ENCODE data around the gene HOXC10. TPM values are rescaled to one million over a fixed set of nuclear protein-coding genes. Genes with fewer than 3 reads are reported as not detected.

The HOXC10 gene
- total and polyA plus RNA-seq, 10 of the 15 experiments (the other 5 are each of a cell fraction or from before 2014, with no cell fraction given): 0.59 TPM; not detected in 9

GRCh38 chr12:53985692-53985993 is 697 bp downstream of the HOXC10 start:
- ChIA-PET RAD21 (ENCODE audit: unreplicated experiment) (interaction anchor here (1.0 to 3.3 kb wide), 11 partner anchors 10 to 235 kb away, joined by 3 to 14 read pairs (median 4); partner anchors contain the start of genes HOXC8 and HOXC9), CTCF (interaction anchor here (0.5 to 5.5 kb wide), 27 partner anchors 9 to 361 kb away, joined by 3 to 54 read pairs (median 4); partner anchors contain the start of genes HOXC5, HOXC6, HOXC8 and HOXC9), POLR2A (interaction anchor here (1.2 kb wide), 1 partner anchor 10 kb away, joined by 3 read pairs; no protein-coding TSS in a partner anchor), SMC1A (ENCODE audit: uncharacterized antibody, unreplicated experiment) (interaction anchor here (1.0 to 4.5 kb wide), 5 partner anchors 10 to 221 kb away, joined by 3 to 29 read pairs (median 6); partner anchors contain the start of genes HOXC5 and HOXC9)
- 53% methylated on average over 20 of the region's 21 CpGs for WGBS (ENCODE audit: insufficient coverage, insufficient replicate concordance, low lambda C conversion rate, missing lambda C conversion rate)
- DNase-seq (ENCODE audit: low read depth, low spot score): no peak
- intact Hi-C loops (cut with micrococcal nuclease; ENCODE audit: unreplicated experiment) (loop anchor here (2.0 to 10.0 kb wide), 4 partner anchors 191 to 281 kb away; no protein-coding TSS in a partner anchor), in situ Hi-C loops (cut with MboI) (no loop called here)
- Histone ChIP-seq H3K4me1 (ENCODE audit: control insufficient read depth, insufficient read depth, low read length) (peaks cover 21% of the 10 kb centered on the region), H3K27ac (ENCODE audit: control insufficient read depth, insufficient read depth) (no peak overlapping the region), H3K27me3 (replicated peaks in 1 of 2; ENCODE audit: control insufficient read depth in 2 of 2, insufficient read depth in 2 of 2, low read length in 1 of 2) (peaks cover 29 to 52% of the 10 kb centered on the region in 2 experiments), H3K4me3 (no peak overlapping the region), H4K20me1 (ENCODE audit: control insufficient read depth, insufficient read depth) (peaks cover 3% of the 10 kb centered on the region; the same call in 1 of the 2 replicates), H3K4me2 (ENCODE audit: control insufficient read depth, insufficient read depth) (peak overlapping the region; percentile 57; the same call in 1 of the 2 replicates), H3K9me3 (replicated peaks; ENCODE audit: control insufficient read depth, insufficient read depth, low read length) (no peaks in the 10 kb centered on the region), H2AFZ (ENCODE audit: control insufficient read depth, low read depth, low read length) (no peak overlapping the region), H3K9ac (ENCODE audit: control insufficient read depth, insufficient read depth, low read length) (no peak overlapping the region), H3K36me3 (ENCODE audit: control insufficient read depth in 2 of 2, insufficient read depth in 2 of 2, low read length in 1 of 2) (no peaks in the 10 kb centered on the region), H3K79me2 (ENCODE audit: control insufficient read depth, insufficient read depth, low read length) (no peaks in the 10 kb centered on the region)
- FAIRE-seq: no peak
- 0 out of 2 replicates have a peak, but pooled peaks have one; percentile 7 for TF ChIP-seq BMI1 (IDR thresholded peaks at IDR 0.05; ENCODE audit: borderline replicate concordance)
- TF ChIP-seq EP300 (IDR thresholded peaks at IDR 0.05; ENCODE audit: borderline replicate concordance in 1 of 2, control insufficient read depth in 1 of 2, low read depth in 2 of 2, low read length in 2 of 2): no peak
- no peak for TF ChIP-seq MYC (IDR thresholded peaks at IDR 0.05; ENCODE audit: insufficient read depth, insufficient read length, insufficient replicate concordance, low read length, severe bottlenecking)
- ATAC-seq: no peak
- no TSS peak for BruUV-seq (replicated peaks)

- ChIA-PET CTCF (interaction anchor here (0.5 to 5.5 kb wide), 26 partner anchors 9 to 349 kb away, joined by 3 to 54 read pairs (median 4); partner anchors contain the start of genes HOXC6, HOXC8, HOXC9 and SMUG1), RAD21 (ENCODE audit: unreplicated experiment) (interaction anchor here (0.8 to 3.3 kb wide), 9 partner anchors 9 to 234 kb away, joined by 3 to 14 read pairs (median 3); partner anchors contain the start of gene HOXC8), POLR2A (interaction anchor here (0.6 to 1.2 kb wide), 2 partner anchors 9 to 13 kb away, joined by 3 read pairs; no protein-coding TSS in a partner anchor), SMC1A (ENCODE audit: uncharacterized antibody, unreplicated experiment) (interaction anchor here (0.6 to 4.5 kb wide), 10 partner anchors 10 to 229 kb away, joined by 3 to 29 read pairs (median 5); partner anchors contain the start of genes HOXC5 and HOXC9)
- 18% methylated on average over 48 of the region's 50 CpGs for WGBS (ENCODE audit: insufficient coverage, insufficient replicate concordance, low lambda C conversion rate, missing lambda C conversion rate)
- no peak for TF ChIP-seq HCFC1 (IDR thresholded peaks at IDR 0.05; ENCODE audit: low read length)
- TF ChIP-seq JUND (IDR thresholded peaks at IDR 0.05; ENCODE audit: low read depth, low read length): no peak
- TF ChIP-seq SIN3A (IDR thresholded peaks at IDR 0.05; ENCODE audit: low read depth, low read length): no peak
- TF ChIP-seq BHLHE40 (IDR thresholded peaks at IDR 0.05; ENCODE audit: borderline replicate concordance in 1 of 2, low read depth in 2 of 2, low read length in 1 of 2): peak; percentile 68 to 86; a peak in 2 of 4 replicates
- 0 out of 2 replicates have a peak, but pooled peaks have one; percentile 24 for TF ChIP-seq RUNX3 (IDR thresholded peaks at IDR 0.05; ENCODE audit: low read length)
- peak; percentile 97 for TF ChIP-seq SUZ12 (IDR thresholded peaks at IDR 0.05; ENCODE audit: unreplicated experiment)
- peak in 1 of 2 experiments; percentile 81; a peak in 2 of 3 replicates for TF ChIP-seq EGR1 (IDR thresholded peaks at IDR 0.05; ENCODE audit: borderline replicate concordance in 1 of 2, low read depth in 2 of 2, low read length in 2 of 2)
- peak; percentile 64 for ATAC-seq
- BruUV-seq (replicated peaks): no TSS peak
- DNase-seq (ENCODE audit: low read depth, low spot score): no peak
- Histone ChIP-seq H3K9me3 (replicated peaks; ENCODE audit: control insufficient read depth, insufficient read depth, low read length) (no peaks in the 10 kb centered on the region), H2AFZ (ENCODE audit: control insufficient read depth, low read depth, low read length) (no peak overlapping the region), H3K79me2 (ENCODE audit: control insufficient read depth, insufficient read depth, low read length) (no peaks in the 10 kb centered on the region), H3K36me3 (ENCODE audit: control insufficient read depth in 2 of 2, insufficient read depth in 2 of 2, low read length in 1 of 2) (no peaks in the 10 kb centered on the region), H3K4me1 (ENCODE audit: control insufficient read depth, insufficient read depth, low read length) (peaks cover 17% of the 10 kb centered on the region), H4K20me1 (ENCODE audit: control insufficient read depth, insufficient read depth) (peaks cover 3% of the 10 kb centered on the region; the same call in 1 of the 2 replicates), H3K27ac (ENCODE audit: control insufficient read depth, insufficient read depth) (no peak overlapping the region), H3K4me2 (ENCODE audit: control insufficient read depth, insufficient read depth) (peak overlapping the region; percentile 57; the same call in 1 of the 2 replicates), H3K27me3 (replicated peaks in 1 of 2; ENCODE audit: control insufficient read depth in 2 of 2, insufficient read depth in 2 of 2, low read length in 1 of 2) (peaks cover 30 to 57% of the 10 kb centered on the region in 2 experiments), H3K4me3 (no peak overlapping the region), H3K9ac (ENCODE audit: control insufficient read depth, insufficient read depth, low read length) (no peak overlapping the region)
- intact Hi-C loops (cut with micrococcal nuclease; ENCODE audit: unreplicated experiment) (loop anchor here (2.0 to 10.0 kb wide), 4 partner anchors 191 to 281 kb away; no protein-coding TSS in a partner anchor), in situ Hi-C loops (cut with MboI) (no loop called here)
- FAIRE-seq: no peak
Observed at GRCh38 chr12:53985994-53986685, 1.2 kb downstream of the HOXC10 start.
